ENCODE data around the gene ECE2. TPM values are rescaled to one million over a fixed set of nuclear protein-coding genes. Genes with fewer than 3 reads are reported as not detected.
A peak's percentile ranks its signal among the peaks of the same experiment; 100 is the strongest.

Gene ECE2
- total RNA-seq, 1 donor from 2014 or later: not detected

GRCh38 chr3:184299488-184300377, 23.9 kb downstream of the ECE2 start:
- TF ChIP-seq CTCF (IDR thresholded peaks at IDR 0.05; ENCODE audit: unreplicated experiment): no peak
- no peak for DNase-seq (ENCODE audit: low spot score, unreplicated experiment)
- Mint-ChIP-seq H3K36me3 (ENCODE audit: insufficient read depth) (peaks cover 16% of the 10 kb centered on the region), H3K4me3 (ENCODE audit: low read depth) (peak overlapping the region; percentile 96), H3K9me3 (ENCODE audit: low read depth) (no peaks in the 10 kb centered on the region), H3K27ac (peak overlapping the region; percentile 94), H3K27me3 (peaks cover 4% of the 10 kb centered on the region), H3K4me1 (ENCODE audit: low read depth) (peaks cover 12% of the 10 kb centered on the region)

- Mint-ChIP-seq H3K4me1 (ENCODE audit: low read depth) (peaks cover 12% of the 10 kb centered on the region), H3K36me3 (ENCODE audit: insufficient read depth) (peaks cover 18% of the 10 kb centered on the region), H3K4me3 (ENCODE audit: low read depth) (peak overlapping the region; percentile 96), H3K27ac (peak overlapping the region; percentile 94), H3K9me3 (ENCODE audit: low read depth) (no peaks in the 10 kb centered on the region), H3K27me3 (no peaks in the 10 kb centered on the region)
- no peak for TF ChIP-seq CTCF (IDR thresholded peaks at IDR 0.05; ENCODE audit: unreplicated experiment)
- DNase-seq (ENCODE audit: low spot score, unreplicated experiment): no peak
Observed at GRCh38 chr3:184300378-184300720, 24.5 kb downstream of the ECE2 start.

GRCh38 chr3:184305577-184305976, 29.8 kb downstream of the ECE2 start:
- Mint-ChIP-seq H3K36me3 (ENCODE audit: insufficient read depth) (peaks cover 46% of the 10 kb centered on the region), H3K4me3 (ENCODE audit: low read depth) (no peak overlapping the region), H3K9me3 (ENCODE audit: low read depth) (no peaks in the 10 kb centered on the region), H3K27me3 (no peaks in the 10 kb centered on the region), H3K4me1 (ENCODE audit: low read depth) (peaks cover under 1% of the 10 kb centered on the region), H3K27ac (no peak overlapping the region)
- no peak for DNase-seq (ENCODE audit: low spot score, unreplicated experiment)
- peak; percentile 50 for TF ChIP-seq CTCF (IDR thresholded peaks at IDR 0.05; ENCODE audit: unreplicated experiment)

- Mint-ChIP-seq H3K27ac (no peak overlapping the region), H3K36me3 (ENCODE audit: insufficient read depth) (peaks cover 44% of the 10 kb centered on the region), H3K4me1 (ENCODE audit: low read depth) (no peaks in the 10 kb centered on the region), H3K27me3 (no peaks in the 10 kb centered on the region), H3K9me3 (ENCODE audit: low read depth) (no peaks in the 10 kb centered on the region), H3K4me3 (ENCODE audit: low read depth) (no peak overlapping the region)
- TF ChIP-seq CTCF (IDR thresholded peaks at IDR 0.05; ENCODE audit: unreplicated experiment): no peak
- DNase-seq (ENCODE audit: low spot score, unreplicated experiment): no peak
Observed at GRCh38 chr3:184306341-184306972, 30.6 kb downstream of the ECE2 start.

- Mint-ChIP-seq H3K27ac (no peak overlapping the region), H3K4me1 (ENCODE audit: low read depth) (no peaks in the 10 kb centered on the region), H3K27me3 (no peaks in the 10 kb centered on the region), H3K9me3 (ENCODE audit: low read depth) (no peaks in the 10 kb centered on the region), H3K36me3 (ENCODE audit: insufficient read depth) (peaks cover 41% of the 10 kb centered on the region), H3K4me3 (ENCODE audit: low read depth) (no peak overlapping the region)
- no peak for TF ChIP-seq CTCF (IDR thresholded peaks at IDR 0.05; ENCODE audit: unreplicated experiment)
- DNase-seq (ENCODE audit: low spot score, unreplicated experiment): no peak
Observed at GRCh38 chr3:184307915-184308314, 32.1 kb downstream of the ECE2 start.

Measured in progenitor cell of endocrine pancreas (in vitro differentiated cells).